Retinal pigment epithelial cell (primary cell): Measurements from ENCODE around the gene ARMC10.
"Not testable (repeated sequence)": the region's sequence is repeated elsewhere in the genome, so short reads cannot be mapped to it uniquely, and the experiment has no call there.

Source experiments
- DNase-seq: peaks from one replicate; pipeline ENCODE4 v3.0.0-alpha.2; 2010; ENCODE audit warnings: low read depth
- H3K4me3 ChIP-seq: 2 replicates; pipeline ENCODE4 v1.5.1; 2011; ENCODE audit warnings: mild to moderate bottlenecking, low read length, control low read depth, moderate library complexity
- CTCF ChIP-seq: conservative IDR thresholded peaks from 2 replicates; pipeline ENCODE4 v1.5.1; 2011; ENCODE audit warnings: low read depth, low read length, control low read depth, inconsistent platforms

Gene ARMC10

DNA sequence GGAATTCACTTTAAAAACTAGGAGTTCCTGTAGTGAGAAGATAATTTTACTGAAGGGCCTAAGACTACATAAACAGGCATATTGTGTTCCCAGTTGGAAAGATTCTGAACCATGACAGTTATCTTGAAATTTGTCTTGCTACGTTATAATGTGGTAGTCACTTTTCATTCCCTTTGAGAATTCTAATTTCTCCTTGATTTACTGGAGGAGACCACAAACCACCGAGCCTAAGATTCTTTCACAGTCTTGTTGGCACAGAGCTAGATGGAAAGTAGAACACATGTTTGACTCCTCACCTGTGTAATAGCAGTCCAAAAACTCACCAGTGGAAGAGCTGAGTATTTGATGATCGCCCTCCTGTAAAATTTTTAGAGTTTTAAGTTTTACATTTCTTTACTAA is 4.9 kb downstream of the ARMC10 start:
- no peak for TF ChIP-seq CTCF

DNA sequence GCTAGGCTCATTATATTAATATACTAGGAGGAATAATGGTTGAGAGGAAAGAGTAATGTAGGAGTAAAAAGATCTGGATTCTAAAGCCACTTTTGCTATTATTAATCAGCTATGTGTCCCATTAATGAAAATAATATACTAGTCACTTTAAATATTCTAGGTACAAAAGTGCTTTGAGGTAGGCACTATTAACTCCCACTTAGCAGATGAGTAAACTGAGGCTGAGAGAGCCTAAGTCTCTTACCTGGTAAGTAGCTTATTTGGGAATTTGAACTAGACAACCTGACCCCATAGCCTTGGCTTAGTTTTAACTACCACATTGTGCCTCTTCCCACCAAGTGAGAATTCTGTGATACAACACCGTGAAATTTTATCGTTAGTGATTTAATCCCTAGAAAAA is 6.0 kb downstream of the ARMC10 start:
- no peak overlapping the region for H3K4me3 ChIP-seq
- TF ChIP-seq CTCF: no peak
- no peak for DNase-seq

More for the DNA sequence above, 4.9 kb downstream of the ARMC10 start:
- no peak for DNase-seq
- no peak overlapping the region for H3K4me3 ChIP-seq

DNA sequence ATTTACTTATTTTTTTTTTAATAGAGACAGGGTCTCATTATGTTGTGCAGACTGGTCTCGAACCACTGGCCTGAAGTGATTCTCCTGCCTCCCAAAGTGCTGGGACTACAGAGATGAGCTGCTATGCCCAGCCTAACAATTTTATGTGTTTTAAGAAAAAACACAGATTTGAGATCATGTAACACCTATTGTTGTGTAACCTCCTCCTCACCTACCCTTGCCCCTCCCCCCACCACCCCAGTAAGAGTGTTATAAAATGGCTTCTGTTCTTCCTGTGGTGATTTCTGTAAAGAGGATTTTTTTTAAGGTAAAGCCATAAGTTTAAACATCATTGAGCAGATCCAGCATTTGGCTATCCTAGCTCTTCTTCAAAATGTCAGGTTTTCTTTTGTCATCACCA is 7.6 kb downstream of the ARMC10 start:
- DNase-seq: no peak
- H3K4me3 ChIP-seq: no peak overlapping the region
- TF ChIP-seq CTCF: no peak

DNA sequence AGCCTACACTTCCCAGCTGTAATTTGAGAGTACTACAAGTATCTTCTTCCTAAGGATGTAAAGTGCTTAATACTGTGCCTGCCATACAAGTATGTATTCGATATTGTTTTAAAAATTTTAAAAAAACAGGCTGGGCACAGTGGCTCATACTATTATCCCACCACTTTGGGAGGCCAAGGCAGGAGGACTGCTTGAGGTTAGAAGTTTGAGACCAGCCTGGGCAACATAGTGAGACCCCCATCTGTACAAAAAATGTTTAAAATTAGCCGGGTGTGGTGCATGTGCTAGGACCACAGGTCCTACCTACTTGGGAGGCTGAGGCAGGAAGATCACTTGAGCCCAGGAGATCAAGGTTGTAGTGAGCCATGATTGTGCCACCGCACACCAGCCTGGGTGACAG is 8.3 kb downstream of the ARMC10 start:
- DNase-seq: no peak
- H3K4me3 ChIP-seq: no peak overlapping the region
- TF ChIP-seq CTCF: no peak

DNA sequence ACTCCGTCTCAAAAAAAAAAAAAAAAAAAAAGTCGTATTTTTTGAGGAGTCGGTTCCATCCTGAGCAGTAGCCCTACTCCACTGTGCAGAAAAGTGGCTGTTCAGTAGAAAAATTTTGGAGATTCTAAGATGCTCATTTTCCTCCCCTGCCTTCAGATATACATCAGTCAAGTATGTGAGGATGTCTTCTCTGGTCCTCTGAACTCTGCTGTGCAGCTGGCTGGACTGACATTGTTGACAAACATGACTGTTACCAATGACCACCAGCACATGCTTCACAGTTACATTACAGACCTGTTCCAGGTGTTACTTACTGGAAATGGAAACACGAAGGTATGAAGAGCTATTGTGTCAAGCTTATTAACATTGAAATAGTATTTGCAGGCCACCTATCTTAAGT is 17.4 kb downstream of the ARMC10 start:
- H3K4me3 ChIP-seq, DNase-seq: not testable (repeated sequence)

DNA sequence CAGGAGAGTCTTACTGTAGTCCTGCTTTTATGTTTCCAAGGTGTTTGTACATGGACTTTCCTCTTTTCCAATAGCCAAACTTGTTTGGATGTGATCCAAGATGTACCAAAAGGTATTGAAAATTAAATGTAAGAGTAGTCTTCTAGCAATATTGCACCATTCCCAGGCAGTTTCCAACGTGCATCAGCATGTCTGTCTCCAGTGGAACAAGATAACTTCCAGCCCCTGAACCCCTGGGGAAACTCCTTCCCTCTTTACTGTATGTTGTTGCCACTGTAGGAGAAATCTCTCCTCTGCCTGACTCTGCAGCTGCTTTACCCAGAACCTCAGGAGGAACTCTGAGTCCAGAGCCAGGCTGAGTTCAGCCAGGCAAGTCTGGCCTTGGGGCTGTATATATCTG is 18.5 kb downstream of the ARMC10 start:
- TF ChIP-seq CTCF: no peak
- no peak overlapping the region for H3K4me3 ChIP-seq
- no peak for DNase-seq

GRCh38 chr7:103094102-103094501 is 19.2 kb downstream of the ARMC10 start:
- TF ChIP-seq CTCF: no peak
- no peak for DNase-seq
- H3K4me3 ChIP-seq: no peak overlapping the region

DNA sequence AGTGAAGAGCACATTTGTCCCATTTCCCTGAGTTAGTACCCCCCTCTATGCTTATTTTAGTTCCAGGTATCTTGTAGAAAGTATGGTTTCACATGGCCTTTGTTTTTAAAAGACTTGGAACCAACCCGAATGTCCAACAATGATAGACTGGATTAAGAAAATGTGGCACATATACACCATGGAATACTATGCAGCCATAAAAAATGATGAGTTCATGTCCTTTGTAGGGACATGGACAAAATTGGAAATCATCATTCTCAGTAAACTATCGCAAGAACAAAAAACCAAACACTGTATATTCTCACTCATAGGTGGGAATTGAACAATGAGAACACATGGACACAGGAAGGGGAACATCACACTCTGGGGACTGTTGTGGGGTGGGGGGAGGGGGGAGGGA is 20.6 kb downstream of the ARMC10 start:
- not testable (repeated sequence) for H3K4me3 ChIP-seq, DNase-seq
